GM23338 (cell line): ENCODE measurements around the gene TMED8.

Experiments
- CREB1 ChIP-seq: fragments of 250-450 bp; sonication (Bioruptor Pico); IDR thresholded peaks from 2 replicates; pipeline ENCODE4 v1.5.0; 2020; ENCODE audit warnings: low read depth, mild to moderate bottlenecking, moderate library complexity
- EZH2 ChIP-seq: fragments of 200-600 bp; sonication (generic); IDR thresholded peaks from one replicate; pipeline ENCODE4 v1.8.0; 2017; ENCODE audit warnings: antibody characterized with exemption, mild to moderate bottlenecking, low read depth; ENCODE audit not compliant: unreplicated experiment
- POLR2AphosphoS5 ChIP-seq: IDR thresholded peaks from 2 replicates; pipeline ENCODE4 v1.6.1; 2016; ENCODE audit warnings: antibody characterized with exemption, low read depth
- TF ChIP-seq, protein P1 (sequence below), 2 experiments: fragments of 200-600 bp in 1 of 2; sonication (generic) in 1 of 2; conservative IDR thresholded peaks; 2 replicates each; pipeline versions ENCODE4 v1.5.1 to v1.6.1; 2016 to 2017; ENCODE audit warnings: antibody characterized with exemption in 2 of 2, low read depth in 2 of 2, mild to moderate bottlenecking in 2 of 2, moderate library complexity in 1 of 2
- TF ChIP-seq, protein P2 (sequence below): IDR thresholded peaks from one replicate; pipeline ENCODE4 v1.6.1; 2018; ENCODE audit warnings: antibody characterized with exemption; ENCODE audit not compliant: unreplicated experiment
- TF ChIP-seq, protein P3 (sequence below): fragments of 250-450 bp; sonication (Bioruptor Pico); IDR thresholded peaks from 2 replicates; pipeline ENCODE4 v1.5.0; 2020; ENCODE audit warnings: mild to moderate bottlenecking, moderate library complexity

DNA sequence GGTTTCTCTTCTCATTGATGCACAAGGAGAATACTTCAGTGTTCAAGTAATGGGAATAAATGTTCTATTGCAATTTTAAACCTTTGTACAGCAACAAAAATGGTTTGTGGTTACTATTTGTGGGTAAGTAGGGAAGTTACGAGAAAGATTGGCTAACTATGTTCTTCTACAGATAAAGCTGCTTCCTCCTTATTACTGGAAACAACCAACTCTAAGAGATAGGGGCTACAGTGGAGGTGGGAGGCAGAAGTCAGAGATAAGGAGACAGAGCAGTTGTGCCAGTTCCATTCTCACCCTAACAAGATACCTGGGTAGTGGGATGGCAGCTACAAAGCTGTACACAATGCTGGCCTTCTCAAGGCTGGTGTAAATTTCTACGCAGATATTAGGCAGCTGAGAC is 30.3 kb upstream of the TMED8 start:
- TF ChIP-seq, protein P1, sequence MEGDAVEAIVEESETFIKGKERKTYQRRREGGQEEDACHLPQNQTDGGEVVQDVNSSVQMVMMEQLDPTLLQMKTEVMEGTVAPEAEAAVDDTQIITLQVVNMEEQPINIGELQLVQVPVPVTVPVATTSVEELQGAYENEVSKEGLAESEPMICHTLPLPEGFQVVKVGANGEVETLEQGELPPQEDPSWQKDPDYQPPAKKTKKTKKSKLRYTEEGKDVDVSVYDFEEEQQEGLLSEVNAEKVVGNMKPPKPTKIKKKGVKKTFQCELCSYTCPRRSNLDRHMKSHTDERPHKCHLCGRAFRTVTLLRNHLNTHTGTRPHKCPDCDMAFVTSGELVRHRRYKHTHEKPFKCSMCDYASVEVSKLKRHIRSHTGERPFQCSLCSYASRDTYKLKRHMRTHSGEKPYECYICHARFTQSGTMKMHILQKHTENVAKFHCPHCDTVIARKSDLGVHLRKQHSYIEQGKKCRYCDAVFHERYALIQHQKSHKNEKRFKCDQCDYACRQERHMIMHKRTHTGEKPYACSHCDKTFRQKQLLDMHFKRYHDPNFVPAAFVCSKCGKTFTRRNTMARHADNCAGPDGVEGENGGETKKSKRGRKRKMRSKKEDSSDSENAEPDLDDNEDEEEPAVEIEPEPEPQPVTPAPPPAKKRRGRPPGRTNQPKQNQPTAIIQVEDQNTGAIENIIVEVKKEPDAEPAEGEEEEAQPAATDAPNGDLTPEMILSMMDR (conservative IDR thresholded peaks at IDR 0.05; ENCODE audit: low read depth in 2 of 2), result no peak
- TF ChIP-seq, protein P2, sequence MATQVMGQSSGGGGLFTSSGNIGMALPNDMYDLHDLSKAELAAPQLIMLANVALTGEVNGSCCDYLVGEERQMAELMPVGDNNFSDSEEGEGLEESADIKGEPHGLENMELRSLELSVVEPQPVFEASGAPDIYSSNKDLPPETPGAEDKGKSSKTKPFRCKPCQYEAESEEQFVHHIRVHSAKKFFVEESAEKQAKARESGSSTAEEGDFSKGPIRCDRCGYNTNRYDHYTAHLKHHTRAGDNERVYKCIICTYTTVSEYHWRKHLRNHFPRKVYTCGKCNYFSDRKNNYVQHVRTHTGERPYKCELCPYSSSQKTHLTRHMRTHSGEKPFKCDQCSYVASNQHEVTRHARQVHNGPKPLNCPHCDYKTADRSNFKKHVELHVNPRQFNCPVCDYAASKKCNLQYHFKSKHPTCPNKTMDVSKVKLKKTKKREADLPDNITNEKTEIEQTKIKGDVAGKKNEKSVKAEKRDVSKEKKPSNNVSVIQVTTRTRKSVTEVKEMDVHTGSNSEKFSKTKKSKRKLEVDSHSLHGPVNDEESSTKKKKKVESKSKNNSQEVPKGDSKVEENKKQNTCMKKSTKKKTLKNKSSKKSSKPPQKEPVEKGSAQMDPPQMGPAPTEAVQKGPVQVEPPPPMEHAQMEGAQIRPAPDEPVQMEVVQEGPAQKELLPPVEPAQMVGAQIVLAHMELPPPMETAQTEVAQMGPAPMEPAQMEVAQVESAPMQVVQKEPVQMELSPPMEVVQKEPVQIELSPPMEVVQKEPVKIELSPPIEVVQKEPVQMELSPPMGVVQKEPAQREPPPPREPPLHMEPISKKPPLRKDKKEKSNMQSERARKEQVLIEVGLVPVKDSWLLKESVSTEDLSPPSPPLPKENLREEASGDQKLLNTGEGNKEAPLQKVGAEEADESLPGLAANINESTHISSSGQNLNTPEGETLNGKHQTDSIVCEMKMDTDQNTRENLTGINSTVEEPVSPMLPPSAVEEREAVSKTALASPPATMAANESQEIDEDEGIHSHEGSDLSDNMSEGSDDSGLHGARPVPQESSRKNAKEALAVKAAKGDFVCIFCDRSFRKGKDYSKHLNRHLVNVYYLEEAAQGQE, result no peak
- TF ChIP-seq, protein P3, sequence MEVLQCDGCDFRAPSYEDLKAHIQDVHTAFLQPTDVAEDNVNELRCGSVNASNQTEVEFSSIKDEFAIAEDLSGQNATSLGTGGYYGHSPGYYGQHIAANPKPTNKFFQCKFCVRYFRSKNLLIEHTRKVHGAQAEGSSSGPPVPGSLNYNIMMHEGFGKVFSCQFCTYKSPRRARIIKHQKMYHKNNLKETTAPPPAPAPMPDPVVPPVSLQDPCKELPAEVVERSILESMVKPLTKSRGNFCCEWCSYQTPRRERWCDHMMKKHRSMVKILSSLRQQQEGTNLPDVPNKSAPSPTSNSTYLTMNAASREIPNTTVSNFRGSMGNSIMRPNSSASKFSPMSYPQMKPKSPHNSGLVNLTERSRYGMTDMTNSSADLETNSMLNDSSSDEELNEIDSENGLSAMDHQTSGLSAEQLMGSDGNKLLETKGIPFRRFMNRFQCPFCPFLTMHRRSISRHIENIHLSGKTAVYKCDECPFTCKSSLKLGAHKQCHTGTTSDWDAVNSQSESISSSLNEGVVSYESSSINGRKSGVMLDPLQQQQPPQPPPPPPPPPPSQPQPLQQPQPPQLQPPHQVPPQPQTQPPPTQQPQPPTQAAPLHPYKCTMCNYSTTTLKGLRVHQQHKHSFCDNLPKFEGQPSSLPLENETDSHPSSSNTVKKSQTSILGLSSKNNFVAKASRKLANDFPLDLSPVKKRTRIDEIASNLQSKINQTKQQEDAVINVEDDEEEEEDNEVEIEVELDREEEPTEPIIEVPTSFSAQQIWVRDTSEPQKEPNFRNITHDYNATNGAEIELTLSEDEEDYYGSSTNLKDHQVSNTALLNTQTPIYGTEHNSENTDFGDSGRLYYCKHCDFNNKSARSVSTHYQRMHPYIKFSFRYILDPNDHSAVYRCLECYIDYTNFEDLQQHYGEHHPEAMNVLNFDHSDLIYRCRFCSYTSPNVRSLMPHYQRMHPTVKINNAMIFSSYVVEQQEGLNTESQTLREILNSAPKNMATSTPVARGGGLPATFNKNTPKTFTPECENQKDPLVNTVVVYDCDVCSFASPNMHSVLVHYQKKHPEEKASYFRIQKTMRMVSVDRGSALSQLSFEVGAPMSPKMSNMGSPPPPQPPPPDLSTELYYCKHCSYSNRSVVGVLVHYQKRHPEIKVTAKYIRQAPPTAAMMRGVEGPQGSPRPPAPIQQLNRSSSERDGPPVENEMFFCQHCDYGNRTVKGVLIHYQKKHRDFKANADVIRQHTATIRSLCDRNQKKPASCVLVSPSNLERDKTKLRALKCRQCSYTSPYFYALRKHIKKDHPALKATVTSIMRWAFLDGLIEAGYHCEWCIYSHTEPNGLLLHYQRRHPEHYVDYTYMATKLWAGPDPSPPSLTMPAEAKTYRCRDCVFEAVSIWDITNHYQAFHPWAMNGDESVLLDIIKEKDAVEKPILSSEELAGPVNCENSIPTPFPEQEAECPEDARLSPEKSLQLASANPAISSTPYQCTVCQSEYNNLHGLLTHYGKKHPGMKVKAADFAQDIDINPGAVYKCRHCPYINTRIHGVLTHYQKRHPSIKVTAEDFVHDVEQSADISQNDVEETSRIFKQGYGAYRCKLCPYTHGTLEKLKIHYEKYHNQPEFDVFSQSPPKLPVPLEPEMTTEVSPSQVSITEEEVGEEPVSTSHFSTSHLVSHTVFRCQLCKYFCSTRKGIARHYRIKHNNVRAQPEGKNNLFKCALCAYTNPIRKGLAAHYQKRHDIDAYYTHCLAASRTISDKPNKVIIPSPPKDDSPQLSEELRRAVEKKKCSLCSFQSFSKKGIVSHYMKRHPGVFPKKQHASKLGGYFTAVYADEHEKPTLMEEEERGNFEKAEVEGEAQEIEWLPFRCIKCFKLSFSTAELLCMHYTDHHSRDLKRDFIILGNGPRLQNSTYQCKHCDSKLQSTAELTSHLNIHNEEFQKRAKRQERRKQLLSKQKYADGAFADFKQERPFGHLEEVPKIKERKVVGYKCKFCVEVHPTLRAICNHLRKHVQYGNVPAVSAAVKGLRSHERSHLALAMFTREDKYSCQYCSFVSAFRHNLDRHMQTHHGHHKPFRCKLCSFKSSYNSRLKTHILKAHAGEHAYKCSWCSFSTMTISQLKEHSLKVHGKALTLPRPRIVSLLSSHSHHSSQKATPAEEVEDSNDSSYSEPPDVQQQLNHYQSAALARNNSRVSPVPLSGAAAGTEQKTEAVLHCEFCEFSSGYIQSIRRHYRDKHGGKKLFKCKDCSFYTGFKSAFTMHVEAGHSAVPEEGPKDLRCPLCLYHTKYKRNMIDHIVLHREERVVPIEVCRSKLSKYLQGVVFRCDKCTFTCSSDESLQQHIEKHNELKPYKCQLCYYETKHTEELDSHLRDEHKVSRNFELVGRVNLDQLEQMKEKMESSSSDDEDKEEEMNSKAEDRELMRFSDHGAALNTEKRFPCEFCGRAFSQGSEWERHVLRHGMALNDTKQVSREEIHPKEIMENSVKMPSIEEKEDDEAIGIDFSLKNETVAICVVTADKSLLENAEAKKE (CRISPR knock-in tag), result no peak
- TF ChIP-seq CREB1 (CRISPR knock-in tag), result no peak
- no peak for TF ChIP-seq POLR2AphosphoS5
- TF ChIP-seq EZH2, result no peak
